Measurements from ENCODE around the gene FOXN3.
"Not testable (repeated sequence)": the region's sequence is repeated elsewhere in the genome, so short reads cannot be mapped to it uniquely, and the experiment has no call there.

The FOXN3 gene

GRCh38 chr14:89298056-89298834 lies 118.8 kb downstream of the FOXN3 start:
- Histone ChIP-seq H3K23ac (ENCODE audit: low read length) (no peak overlapping the region), H4K12ac (ENCODE audit: low read depth, low read length) (no peak overlapping the region), H3K18ac (ENCODE audit: low read length) (no peak overlapping the region), H2AK5ac (ENCODE audit: low read length) (no peak overlapping the region), H3K79me1 (ENCODE audit: low read length) (peaks cover 8% of the 10 kb centered on the region), H4K91ac (ENCODE audit: low read depth, low read length) (no peak overlapping the region), H3K36me3 (ENCODE audit: control insufficient read depth in 1 of 2, insufficient read depth in 2 of 2, low read length in 2 of 2) (peaks cover 3 to 7% of the 10 kb centered on the region in 2 experiments), H2BK12ac (ENCODE audit: low read length) (no peak overlapping the region), H3K4me2 (ENCODE audit: low read length) (no peak overlapping the region), H4K8ac (ENCODE audit: low read depth, low read length) (no peak overlapping the region), H2AFZ (ENCODE audit: insufficient read depth, low read length, poor library complexity) (no peak overlapping the region), H3K9ac (ENCODE audit: low read length) (no peak overlapping the region), H3K4me3 (ENCODE audit: low read depth, low read length) (no peak overlapping the region), H3K27ac (ENCODE audit: low read depth, low read length) (no peak overlapping the region), H3K4ac (ENCODE audit: low read depth, low read length) (no peak overlapping the region), H2BK120ac (ENCODE audit: insufficient read depth, low read length, poor library complexity) (no peak overlapping the region), H3K14ac (ENCODE audit: low read length) (no peak overlapping the region), H2BK5ac (ENCODE audit: low read depth, low read length, poor library complexity) (no peak overlapping the region), H3K79me2 (ENCODE audit: control insufficient read depth, insufficient read depth, low read length, poor library complexity) (peaks cover 2% of the 10 kb centered on the region), H3K27me3 (ENCODE audit: insufficient read depth, low read length) (no peaks in the 10 kb centered on the region), H3K9me3 (ENCODE audit: insufficient read depth, low read depth, low read length) (no peaks in the 10 kb centered on the region), H3K4me1 (ENCODE audit: control insufficient read depth in 1 of 2, insufficient read depth in 2 of 2, low read length in 2 of 2) (peaks cover 10 to 17% of the 10 kb centered on the region in 2 experiments)
- DNase-seq = no peak
- WGBS (ENCODE audit: extremely low coverage, insufficient coverage, insufficient read length) = no CpG with 5 or more reads among the region's 7 CpGs

- DNase-seq = no peak
- Histone ChIP-seq H2BK12ac (ENCODE audit: low read length) (no peak overlapping the region), H3K27me3 (ENCODE audit: insufficient read depth, low read length) (no peaks in the 10 kb centered on the region), H3K23ac (ENCODE audit: low read length) (no peak overlapping the region), H2BK5ac (ENCODE audit: low read depth, low read length, poor library complexity) (no peak overlapping the region), H3K79me1 (ENCODE audit: low read length) (peaks cover 2% of the 10 kb centered on the region), H4K12ac (ENCODE audit: low read depth, low read length) (no peak overlapping the region), H3K4me1 (ENCODE audit: control insufficient read depth in 1 of 2, insufficient read depth in 2 of 2, low read length in 2 of 2) (peaks cover 8 to 12% of the 10 kb centered on the region in 2 experiments), H4K8ac (ENCODE audit: low read depth, low read length) (no peak overlapping the region), H2AK5ac (ENCODE audit: low read length) (no peak overlapping the region), H3K9ac (ENCODE audit: low read length) (no peak overlapping the region), H4K91ac (ENCODE audit: low read depth, low read length) (no peak overlapping the region), H2BK120ac (ENCODE audit: insufficient read depth, low read length, poor library complexity) (no peak overlapping the region), H3K27ac (ENCODE audit: low read depth, low read length) (no peak overlapping the region), H3K79me2 (ENCODE audit: control insufficient read depth, insufficient read depth, low read length, poor library complexity) (peaks cover 2% of the 10 kb centered on the region), H3K4me3 (ENCODE audit: low read depth, low read length) (no peak overlapping the region), H3K9me3 (ENCODE audit: insufficient read depth, low read depth, low read length) (no peaks in the 10 kb centered on the region), H3K14ac (ENCODE audit: low read length) (no peak overlapping the region), H3K4ac (ENCODE audit: low read depth, low read length) (no peak overlapping the region), H2AFZ (ENCODE audit: insufficient read depth, low read length, poor library complexity) (no peak overlapping the region), H3K36me3 (ENCODE audit: control insufficient read depth in 1 of 2, insufficient read depth in 2 of 2, low read length in 2 of 2) (peaks cover 0 to 4% of the 10 kb centered on the region in 2 experiments), H3K4me2 (ENCODE audit: low read length) (no peak overlapping the region), H3K18ac (ENCODE audit: low read length) (no peak overlapping the region)
- no CpG with 5 or more reads among the region's 6 CpGs for WGBS (ENCODE audit: extremely low coverage, insufficient coverage, insufficient read length)
Observed at GRCh38 chr14:89296281-89296745, 120.7 kb downstream of the FOXN3 start.

GRCh38 chr14:89294872-89295271 lies 122.2 kb downstream of the FOXN3 start:
- DNase-seq = no peak
- H4K12ac ChIP-seq (ENCODE audit: low read depth, low read length) = no peak overlapping the region
- H3K23ac ChIP-seq (ENCODE audit: low read length) = no peak overlapping the region
- H2AK5ac ChIP-seq (ENCODE audit: low read length) = no peak overlapping the region
- no peak overlapping the region for H2BK120ac ChIP-seq (ENCODE audit: insufficient read depth, low read length, poor library complexity)
- peaks cover 0 to 2% of the 10 kb centered on the region in 2 experiments for H3K36me3 ChIP-seq (ENCODE audit: control insufficient read depth in 1 of 2, insufficient read depth in 2 of 2, low read length in 2 of 2)
- peaks cover 2% of the 10 kb centered on the region for H3K79me2 ChIP-seq (ENCODE audit: control insufficient read depth, insufficient read depth, low read length, poor library complexity)
- H3K4me2 ChIP-seq (ENCODE audit: low read length) = no peak overlapping the region
- H3K27ac ChIP-seq (ENCODE audit: low read depth, low read length) = no peak overlapping the region
- no peak overlapping the region for H4K8ac ChIP-seq (ENCODE audit: low read depth, low read length)
- H2AFZ ChIP-seq (ENCODE audit: insufficient read depth, low read length, poor library complexity) = no peak overlapping the region
- no peak overlapping the region for H4K91ac ChIP-seq (ENCODE audit: low read depth, low read length)
- no peak overlapping the region for H3K14ac ChIP-seq (ENCODE audit: low read length)
- WGBS (ENCODE audit: extremely low coverage, insufficient coverage, insufficient read length) = no CpG with 5 or more reads among the region's 6 CpGs
- peaks cover 8 to 12% of the 10 kb centered on the region in 2 experiments for H3K4me1 ChIP-seq (ENCODE audit: control insufficient read depth in 1 of 2, insufficient read depth in 2 of 2, low read length in 2 of 2)
- H2BK12ac ChIP-seq (ENCODE audit: low read length) = no peak overlapping the region
- H3K9me3 ChIP-seq (ENCODE audit: insufficient read depth, low read depth, low read length) = no peaks in the 10 kb centered on the region
- H2BK5ac ChIP-seq (ENCODE audit: low read depth, low read length, poor library complexity) = no peak overlapping the region
- peaks cover 2% of the 10 kb centered on the region for H3K79me1 ChIP-seq (ENCODE audit: low read length)
- no peak overlapping the region for H3K18ac ChIP-seq (ENCODE audit: low read length)
- no peak overlapping the region for H3K9ac ChIP-seq (ENCODE audit: low read length)
- no peak overlapping the region for H3K4me3 ChIP-seq (ENCODE audit: low read depth, low read length)
- no peak overlapping the region for H3K4ac ChIP-seq (ENCODE audit: low read depth, low read length)
- H3K27me3 ChIP-seq (ENCODE audit: insufficient read depth, low read length) = no peaks in the 10 kb centered on the region

GRCh38 chr14:89294469-89294868 lies 122.6 kb downstream of the FOXN3 start:
- not testable (repeated sequence) for H3K23ac ChIP-seq (ENCODE audit: low read length); H2BK12ac ChIP-seq (ENCODE audit: low read length); H4K91ac ChIP-seq (ENCODE audit: low read depth, low read length); H2AK5ac ChIP-seq (ENCODE audit: low read length); H3K9ac ChIP-seq (ENCODE audit: low read length); H3K27me3 ChIP-seq (ENCODE audit: insufficient read depth, low read length); H3K79me2 ChIP-seq (ENCODE audit: control insufficient read depth, insufficient read depth, low read length, poor library complexity); H3K14ac ChIP-seq (ENCODE audit: low read length); H4K8ac ChIP-seq (ENCODE audit: low read depth, low read length); H3K9me3 ChIP-seq (ENCODE audit: insufficient read depth, low read depth, low read length); H3K36me3 ChIP-seq (ENCODE audit: control insufficient read depth in 1 of 2, insufficient read depth in 2 of 2, low read length in 2 of 2); H3K4me2 ChIP-seq (ENCODE audit: low read length); H2BK120ac ChIP-seq (ENCODE audit: insufficient read depth, low read length, poor library complexity); H2BK5ac ChIP-seq (ENCODE audit: low read depth, low read length, poor library complexity); H3K4me3 ChIP-seq (ENCODE audit: low read depth, low read length); H3K18ac ChIP-seq (ENCODE audit: low read length); H3K79me1 ChIP-seq (ENCODE audit: low read length); H3K4ac ChIP-seq (ENCODE audit: low read depth, low read length); H3K27ac ChIP-seq (ENCODE audit: low read depth, low read length); H2AFZ ChIP-seq (ENCODE audit: insufficient read depth, low read length, poor library complexity); H4K12ac ChIP-seq (ENCODE audit: low read depth, low read length); DNase-seq
- no CpG with 5 or more reads among the region's 4 CpGs for WGBS (ENCODE audit: extremely low coverage, insufficient coverage, insufficient read length)
- H3K4me1 ChIP-seq (ENCODE audit: control insufficient read depth in 1 of 2, insufficient read depth in 2 of 2, low read length in 2 of 2) = peaks cover 8 to 12% of the 10 kb centered on the region in 2 experiments
